Activated CD8-positive, alpha-beta T cell treated with anti-CD3 and anti-CD28 coated beads, Interleukin-2, amount 10 ng/mL, durations not matched to agents 7 days and 5 days (primary cell): Measurements from ENCODE around the gene HSD17B3. TPM values are rescaled to one million over a fixed set of nuclear protein-coding genes. Genes with fewer than 3 reads are reported as not detected.
"Not testable (repeated sequence)": the region's sequence is repeated elsewhere in the genome, so short reads cannot be mapped to it uniquely, and the experiment has no call there.

Source experiments
- ATAC-seq: fragments of 150-1000 bp; cut with Tn5 transposase; one replicate; pipeline ENCODE4 v1.10.0; 2021; ENCODE audit warnings: moderate library complexity
- CTCF ChIA-PET: fragments of 350-600 bp; sonication (Branson Sonifier 250); formaldehyde crosslinking; loops from one replicate; lab custom pipeline; 2021; ENCODE audit warnings: antibody characterized with exemption; lab: Charles Lee
- POLR2A ChIA-PET: fragments of 350-600 bp; sonication (Branson Sonifier 250); formaldehyde crosslinking; loops from one replicate; lab custom pipeline; 2021; ENCODE audit warnings: antibody characterized with exemption; lab: Charles Lee
- DNase-seq: peaks from one replicate; pipeline ENCODE4 v3.0.0-alpha.2; 2020
- H3K27ac Mint-ChIP-seq: one replicate; pipeline ENCODE4 v1.8.0; 2021; ENCODE audit warnings: mild to moderate bottlenecking, mixed read lengths
- H3K27me3 Mint-ChIP-seq: one replicate; pipeline ENCODE4 v1.8.0; 2021; ENCODE audit warnings: low read depth, mixed read lengths
- H3K36me3 Mint-ChIP-seq: one replicate; pipeline ENCODE4 v1.8.0; 2021; ENCODE audit warnings: low read depth, mixed read lengths
- H3K4me1 Mint-ChIP-seq: one replicate; pipeline ENCODE4 v1.8.0; 2021; ENCODE audit warnings: low read depth, mixed read lengths
- H3K4me3 Mint-ChIP-seq: one replicate; pipeline ENCODE4 v1.8.0; 2021; ENCODE audit warnings: mild to moderate bottlenecking, mixed read lengths
- H3K9me3 Mint-ChIP-seq: one replicate; pipeline ENCODE4 v1.8.0; 2022; ENCODE audit warnings: mixed read lengths; ENCODE audit not compliant: insufficient read depth
- total RNA-seq, 2 experiments: library from RNA; stranded (reverse); gene quantifications; one replicate each; pipeline ENCODE4 v1.2.3, GENCODE V29; 2021

Gene HSD17B3
- total RNA-seq, 2 experiments from 2014 or later = not detected

DNA sequence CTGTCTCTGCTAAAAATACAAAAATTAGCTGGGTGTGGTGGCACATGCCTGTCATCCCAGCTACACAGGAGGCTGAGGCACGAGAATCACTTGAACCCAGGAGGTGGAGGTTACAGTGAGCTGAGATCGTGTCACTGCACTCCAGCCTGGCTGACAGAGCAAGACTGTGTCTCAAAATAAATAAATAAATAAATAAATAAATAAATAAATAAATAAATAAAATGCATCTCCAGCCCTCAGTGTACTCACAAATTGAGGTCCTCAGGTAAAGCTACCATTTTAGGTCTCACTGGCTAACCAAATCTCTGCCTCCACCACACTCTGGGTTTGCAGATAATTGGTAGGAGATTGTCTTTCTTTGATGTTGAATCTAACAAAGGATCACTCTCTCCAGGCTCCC is 112.4 kb downstream of the HSD17B3 start:
- H3K36me3 Mint-ChIP-seq, CTCF ChIA-PET: not testable (repeated sequence)
- H3K9me3 Mint-ChIP-seq = peaks cover 12% of the 10 kb centered on the region

DNA sequence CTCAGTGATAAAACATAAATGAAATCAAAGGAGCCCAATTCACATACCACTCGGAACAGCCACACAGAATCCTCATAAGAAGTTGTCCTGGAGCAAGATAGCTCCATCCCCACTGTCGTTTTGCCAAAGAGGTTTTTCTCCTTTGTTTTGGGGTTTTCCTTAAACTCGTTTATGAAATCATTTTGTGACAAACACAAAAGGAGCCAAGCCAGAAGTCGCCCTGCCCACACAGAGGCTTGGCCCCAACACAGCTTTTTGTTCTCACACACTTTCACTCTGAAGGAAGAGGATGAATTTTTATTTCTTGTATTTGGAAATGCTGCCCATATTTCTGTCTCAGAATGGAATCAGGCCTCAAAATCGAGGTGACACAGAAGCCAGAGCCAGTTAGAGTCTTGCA is 113.4 kb downstream of the HSD17B3 start:
- H3K27me3 Mint-ChIP-seq = peaks cover 18% of the 10 kb centered on the region
- DNase-seq (no peak), ATAC-seq (no peak)
- ChIA-PET POLR2A (no interaction called here), CTCF (no interaction called here)
- H3K4me3 Mint-ChIP-seq = no peak overlapping the region
- no peaks in the 10 kb centered on the region for H3K4me1 Mint-ChIP-seq
- no peak overlapping the region for H3K27ac Mint-ChIP-seq
- peaks cover 3% of the 10 kb centered on the region for H3K36me3 Mint-ChIP-seq
- peaks cover 12% of the 10 kb centered on the region for H3K9me3 Mint-ChIP-seq

More for the DNA sequence above, 112.4 kb downstream of the HSD17B3 start:
- POLR2A ChIA-PET, H3K27ac Mint-ChIP-seq, DNase-seq, H3K4me3 Mint-ChIP-seq, ATAC-seq, H3K4me1 Mint-ChIP-seq: not testable (repeated sequence)
- peaks cover 18% of the 10 kb centered on the region for H3K27me3 Mint-ChIP-seq

DNA sequence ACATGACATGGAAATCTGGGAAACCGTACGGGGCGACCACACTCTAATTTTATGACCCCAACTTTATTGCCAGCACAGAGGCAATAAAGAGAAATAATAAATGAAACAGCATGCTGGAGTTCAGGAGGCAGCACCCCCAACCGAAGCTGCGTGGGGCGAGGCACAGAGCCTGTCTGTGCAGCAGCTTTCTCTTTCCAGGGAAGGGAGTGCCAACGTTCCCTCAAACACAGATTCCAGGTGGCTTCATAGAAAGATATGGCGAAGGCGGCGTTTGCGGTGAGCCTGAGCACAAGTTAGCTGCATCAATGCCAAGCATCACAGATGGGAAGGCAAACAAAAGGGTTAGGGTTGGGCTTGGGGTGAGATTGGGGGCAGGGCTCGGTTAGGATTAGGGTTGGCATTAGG is 114.8 kb downstream of the HSD17B3 start:
- H3K36me3 Mint-ChIP-seq = peaks cover 3% of the 10 kb centered on the region
- ChIA-PET CTCF (no interaction called here), POLR2A (no interaction called here)
- ATAC-seq = no peak
- H3K4me3 Mint-ChIP-seq = no peak overlapping the region
- H3K27ac Mint-ChIP-seq = no peak overlapping the region
- peaks cover 12% of the 10 kb centered on the region for H3K9me3 Mint-ChIP-seq
- no peak for DNase-seq
- peaks cover 26% of the 10 kb centered on the region for H3K27me3 Mint-ChIP-seq
- H3K4me1 Mint-ChIP-seq = no peaks in the 10 kb centered on the region

DNA sequence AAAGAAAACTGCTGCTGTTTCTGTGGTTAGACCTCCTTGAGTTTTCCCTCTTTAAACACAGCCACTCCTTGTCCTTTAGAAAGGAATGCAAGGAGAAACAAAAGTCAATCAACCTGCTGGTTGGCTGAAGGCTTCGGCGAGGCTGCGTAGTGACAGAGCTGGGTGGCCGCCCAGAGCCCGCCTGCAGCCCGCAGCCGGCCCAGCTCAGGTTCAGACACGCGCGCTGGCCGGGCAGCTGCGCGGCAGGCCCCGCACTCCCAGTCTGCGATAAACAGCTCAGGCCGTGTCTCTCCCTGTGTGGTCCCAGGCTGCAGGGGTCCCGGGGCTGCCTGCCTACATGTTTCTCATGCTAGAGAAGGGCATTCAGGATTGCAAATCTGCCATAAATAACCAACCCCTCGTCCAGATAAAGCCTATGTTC is 115.4 kb downstream of the HSD17B3 start:
- DNase-seq = no peak
- Mint-ChIP-seq H3K9me3 (peaks cover 12% of the 10 kb centered on the region), H3K36me3 (peaks cover 3% of the 10 kb centered on the region), H3K27me3 (peaks cover 26% of the 10 kb centered on the region), H3K4me1 (no peaks in the 10 kb centered on the region), H3K4me3 (no peak overlapping the region), H3K27ac (no peak overlapping the region)
- ATAC-seq = no peak
- ChIA-PET POLR2A (no interaction called here), CTCF (no interaction called here)

DNA sequence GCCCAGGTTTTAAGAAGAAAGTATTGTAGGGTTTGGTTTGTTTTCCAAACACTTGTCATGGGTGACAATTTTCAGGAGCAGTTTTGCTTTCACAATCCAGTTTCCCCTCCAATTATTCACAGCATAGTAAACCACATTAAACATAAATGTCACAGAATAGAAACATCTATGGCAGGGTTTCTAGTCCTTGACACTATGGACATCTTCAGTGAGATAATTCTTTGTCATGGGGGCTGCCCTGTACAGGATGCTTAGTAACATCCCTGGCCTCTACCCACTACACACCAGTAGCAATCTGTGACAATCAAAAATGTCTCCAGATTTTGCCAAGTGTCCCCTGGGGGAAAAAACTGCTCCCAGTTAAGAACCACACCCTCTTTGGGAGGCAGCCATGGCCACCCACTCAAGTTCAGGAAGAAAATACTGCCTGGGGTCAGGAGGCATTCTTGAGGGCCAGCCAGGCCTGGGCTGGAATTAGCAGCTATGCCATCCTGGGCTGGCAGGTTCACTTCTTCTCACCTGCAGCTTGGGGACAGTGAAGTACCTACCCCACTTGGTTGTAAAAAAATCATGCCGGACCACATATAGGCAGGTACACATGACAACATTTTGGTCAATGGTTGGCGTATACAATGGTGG is 116.3 kb downstream of the HSD17B3 start:
- POLR2A ChIA-PET = no interaction called here
- DNase-seq = no peak
- H3K27ac Mint-ChIP-seq = no peak overlapping the region
- CTCF ChIA-PET = no interaction called here
- H3K4me3 Mint-ChIP-seq = no peak overlapping the region
- peaks cover 5% of the 10 kb centered on the region for H3K9me3 Mint-ChIP-seq
- peaks cover 23% of the 10 kb centered on the region for H3K27me3 Mint-ChIP-seq
- no peaks in the 10 kb centered on the region for H3K4me1 Mint-ChIP-seq
- peaks cover 3% of the 10 kb centered on the region for H3K36me3 Mint-ChIP-seq
- no peak for ATAC-seq

Other genes starting within 250 kb of the HSD17B3 start
- 1 to 10 TPM; 4.2 to 4.3 TPM for gene SLC35D2, start 81.5 kb upstream of the HSD17B3 start, total RNA-seq
- 10 to 100 TPM; 37.1 to 38.4 TPM for gene ZNF367, start 116.2 kb upstream of the HSD17B3 start, total RNA-seq
- gene HABP4, start 148.0 kb upstream of the HSD17B3 start, total RNA-seq = 1 to 10 TPM; 4.1 to 5.0 TPM